ENCODE results near the gene ATP8A2.

DNA sequence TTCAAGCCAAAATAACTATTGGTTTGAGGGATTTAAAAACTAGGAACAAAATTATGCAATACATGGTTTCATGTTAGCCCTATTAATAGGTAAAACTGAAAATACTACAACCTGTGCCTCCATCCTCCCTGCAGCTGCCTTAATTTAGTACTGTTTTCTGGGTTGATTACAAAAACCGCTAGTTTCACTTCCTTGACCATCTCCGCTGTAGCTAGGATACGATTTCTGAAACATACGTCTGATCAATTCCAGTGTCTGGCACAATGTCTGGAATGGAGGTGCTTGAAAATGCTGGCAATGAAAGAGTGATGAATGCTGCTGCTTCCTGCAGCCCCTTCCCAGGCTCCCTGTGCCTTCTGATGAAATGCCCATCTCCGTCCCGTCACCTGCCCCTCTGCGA lies 406.6 kb downstream of the ATP8A2 start:
- TF ChIP-seq EZH2 (IDR thresholded peaks at IDR 0.05) (no peak), POLR2AphosphoS5 (IDR thresholded peaks at IDR 0.05; ENCODE audit: borderline replicate concordance, low read depth, low read length) (no peak)
